Tibial nerve (tissue), 4 donors: ENCODE results near the gene MRTFA.

Source experiments
- EP300 ChIP-seq, 2 donors: sonication (generic); formaldehyde crosslinking; IDR thresholded peaks; one replicate each; pipeline ENCODE4 v1.6.1; 2017; ENCODE audit warnings: antibody characterized with exemption in 2 of 2, mild to moderate bottlenecking in 1 of 2
- TF ChIP-seq, protein P1 (sequence below), 5 experiments: fragments of 200-600 bp in 3 of 5; fragments of 450-650 bp in 2 of 5; sonication (generic) in 3 of 5; IDR thresholded peaks; one replicate each; pipeline ENCODE4 v1.5.1; 2016 to 2019; ENCODE audit warnings: antibody characterized with exemption in 5 of 5, mild to moderate bottlenecking in 3 of 5, moderate library complexity in 2 of 5

DNA sequence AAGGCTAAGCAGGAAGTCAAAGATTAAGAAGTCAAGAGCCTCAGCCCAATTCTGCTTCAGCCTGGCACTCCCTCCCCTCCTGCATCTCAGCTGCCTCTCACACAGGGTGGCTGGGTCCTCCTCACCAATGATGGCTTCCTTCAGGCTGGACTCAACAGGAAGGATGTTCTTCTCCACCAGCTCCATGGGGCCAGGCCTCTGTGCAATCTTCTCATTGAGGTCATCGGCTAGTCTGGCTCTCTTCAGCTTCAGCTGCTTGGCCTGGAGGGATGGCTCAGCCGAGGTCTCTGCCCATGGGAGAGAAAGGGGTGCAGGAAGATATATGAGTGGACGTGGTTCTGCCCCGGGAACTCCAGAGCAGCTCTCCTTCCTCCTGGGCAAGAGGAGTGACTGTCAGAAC is 207.0 kb downstream of the MRTFA start:
- no peak for TF ChIP-seq EP300 (IDR thresholded peaks at IDR 0.05)
- TF ChIP-seq, protein P1, sequence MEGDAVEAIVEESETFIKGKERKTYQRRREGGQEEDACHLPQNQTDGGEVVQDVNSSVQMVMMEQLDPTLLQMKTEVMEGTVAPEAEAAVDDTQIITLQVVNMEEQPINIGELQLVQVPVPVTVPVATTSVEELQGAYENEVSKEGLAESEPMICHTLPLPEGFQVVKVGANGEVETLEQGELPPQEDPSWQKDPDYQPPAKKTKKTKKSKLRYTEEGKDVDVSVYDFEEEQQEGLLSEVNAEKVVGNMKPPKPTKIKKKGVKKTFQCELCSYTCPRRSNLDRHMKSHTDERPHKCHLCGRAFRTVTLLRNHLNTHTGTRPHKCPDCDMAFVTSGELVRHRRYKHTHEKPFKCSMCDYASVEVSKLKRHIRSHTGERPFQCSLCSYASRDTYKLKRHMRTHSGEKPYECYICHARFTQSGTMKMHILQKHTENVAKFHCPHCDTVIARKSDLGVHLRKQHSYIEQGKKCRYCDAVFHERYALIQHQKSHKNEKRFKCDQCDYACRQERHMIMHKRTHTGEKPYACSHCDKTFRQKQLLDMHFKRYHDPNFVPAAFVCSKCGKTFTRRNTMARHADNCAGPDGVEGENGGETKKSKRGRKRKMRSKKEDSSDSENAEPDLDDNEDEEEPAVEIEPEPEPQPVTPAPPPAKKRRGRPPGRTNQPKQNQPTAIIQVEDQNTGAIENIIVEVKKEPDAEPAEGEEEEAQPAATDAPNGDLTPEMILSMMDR (IDR thresholded peaks at IDR 0.05): no peak
